Cardiac septum (tissue), 1 donor: ENCODE data around the gene STX10. TPM values are rescaled to one million over a fixed set of nuclear protein-coding genes. Genes with fewer than 3 reads are reported as not detected.
A peak's percentile ranks its signal among the peaks of the same experiment; 100 is the strongest.

ENCODE experiments used
- DNase-seq: peaks from one replicate; pipeline ENCODE4 v3.0.0-alpha.2; 2020; ENCODE audit warnings: low spot score
- intact Hi-C: fragments of 100-400 bp; cut with DNase I; formaldehyde crosslinking; loops from one replicate; pipeline ENCODE4 v1.14.0; 2022
- total RNA-seq: library from RNA; stranded (reverse); fragmentation: NEBNext Ultra II Directional; extraction: Animal tissue kit (Norgen Biotek cat#: 25700); gene quantifications from one replicate; pipeline ENCODE4 v1.2.1, GENCODE V29; 2021
- donor health status: DM: no; HTN: no; CAD: no.

Gene STX10
- total RNA-seq, 1 donor from 2014 or later, result 25.7 TPM

DNA sequence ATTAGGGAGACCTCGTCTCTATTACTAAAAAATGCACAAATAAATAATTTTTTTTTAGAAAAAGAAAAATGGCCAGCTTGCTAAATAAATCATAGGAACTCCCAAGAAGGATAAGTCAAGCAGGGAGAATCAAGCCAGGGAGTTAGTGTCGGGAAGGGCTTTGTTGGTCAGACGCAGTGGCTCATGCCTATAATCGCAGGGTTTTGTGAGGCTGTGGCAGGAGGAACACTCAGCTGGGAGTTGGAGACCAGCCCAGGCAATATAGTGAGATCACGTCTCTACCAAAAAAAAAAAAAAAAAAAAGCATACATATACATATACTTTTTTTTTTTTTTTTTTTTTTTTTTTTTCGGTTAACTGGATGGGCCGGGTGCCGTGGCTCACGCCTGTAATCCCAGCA, 23.1 kb downstream of the STX10 start:
- intact Hi-C loops, result no loop called here
- DNase-seq, result no peak

DNA sequence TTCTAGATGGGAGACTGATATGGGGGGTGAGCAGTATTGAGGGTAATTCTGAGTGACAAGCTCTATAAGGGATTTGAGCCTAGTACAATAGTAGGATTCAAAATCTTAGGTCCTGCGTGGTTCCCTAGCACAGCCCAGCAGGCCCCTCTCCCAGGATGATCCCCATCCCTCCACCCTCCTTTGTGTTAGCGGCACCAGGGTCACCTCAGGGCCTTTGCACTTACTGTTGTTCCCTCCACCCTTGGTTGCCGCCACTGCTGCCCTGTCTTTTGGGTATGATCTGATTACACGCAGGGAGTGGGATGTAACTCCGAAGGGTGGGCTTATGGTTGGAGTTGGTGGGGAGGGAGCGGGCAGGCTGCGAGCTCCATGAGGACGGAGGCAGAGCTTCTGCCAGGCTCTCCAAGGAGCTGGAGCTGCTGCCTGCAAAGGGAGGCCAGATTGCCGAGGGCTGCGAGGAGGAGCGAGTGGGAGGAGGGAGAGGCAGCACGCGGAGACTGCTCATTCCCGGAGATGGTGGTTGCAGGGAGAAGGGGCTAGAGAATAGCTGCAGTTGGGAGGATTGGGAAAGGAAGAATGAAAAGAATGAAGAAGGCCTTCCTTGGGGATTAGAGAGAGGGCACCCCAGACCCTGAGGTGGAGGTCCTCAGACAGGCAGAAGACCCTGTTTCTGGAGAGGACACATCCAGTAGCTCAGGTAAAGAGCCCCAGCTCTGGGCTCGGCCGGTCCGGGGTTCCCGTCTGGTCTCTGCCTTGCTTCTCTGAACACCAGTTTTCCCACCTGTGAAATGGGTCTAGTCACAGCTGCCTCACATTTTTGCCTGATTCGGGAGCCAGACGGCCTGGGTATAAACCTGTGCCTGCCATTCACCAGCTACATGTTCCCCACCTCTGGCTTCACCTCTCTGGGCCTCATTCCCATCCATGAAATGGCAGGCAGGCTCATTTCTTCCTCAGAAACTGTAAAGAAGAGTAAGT, 26.9 kb downstream of the STX10 start:
- intact Hi-C loops, result no loop called here
- no peak for DNase-seq

DNA sequence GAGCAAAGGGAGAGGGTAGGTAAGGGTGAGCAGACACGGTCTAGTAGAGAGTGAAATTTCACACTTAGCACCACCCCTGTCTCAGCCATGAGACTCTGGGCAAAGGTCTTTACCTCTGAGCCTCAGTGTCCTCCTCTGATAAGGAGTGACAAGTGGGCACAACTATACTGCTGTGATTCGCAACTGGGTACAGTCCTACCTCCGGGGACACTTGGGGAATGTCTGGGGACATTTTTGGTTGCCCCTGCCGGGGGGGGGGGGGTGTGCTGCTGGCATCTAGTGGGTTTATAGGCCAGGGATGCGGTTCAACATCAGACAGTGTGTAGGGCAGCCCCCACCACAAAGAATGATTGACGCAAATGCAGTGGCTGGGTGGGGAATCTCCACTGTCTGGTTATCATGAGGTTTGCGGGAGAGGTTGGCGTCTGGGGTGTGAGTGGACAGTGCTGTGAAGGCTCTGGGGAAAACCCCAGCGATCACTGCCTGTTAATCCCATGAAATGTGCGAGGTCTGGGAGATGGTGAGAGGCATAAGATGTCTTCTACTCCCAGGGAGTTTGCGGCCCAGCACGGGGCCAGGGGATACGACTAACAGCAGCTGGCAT, 27.8 kb downstream of the STX10 start:
- DNase-seq, result no peak
- intact Hi-C loops, result no loop called here

DNA sequence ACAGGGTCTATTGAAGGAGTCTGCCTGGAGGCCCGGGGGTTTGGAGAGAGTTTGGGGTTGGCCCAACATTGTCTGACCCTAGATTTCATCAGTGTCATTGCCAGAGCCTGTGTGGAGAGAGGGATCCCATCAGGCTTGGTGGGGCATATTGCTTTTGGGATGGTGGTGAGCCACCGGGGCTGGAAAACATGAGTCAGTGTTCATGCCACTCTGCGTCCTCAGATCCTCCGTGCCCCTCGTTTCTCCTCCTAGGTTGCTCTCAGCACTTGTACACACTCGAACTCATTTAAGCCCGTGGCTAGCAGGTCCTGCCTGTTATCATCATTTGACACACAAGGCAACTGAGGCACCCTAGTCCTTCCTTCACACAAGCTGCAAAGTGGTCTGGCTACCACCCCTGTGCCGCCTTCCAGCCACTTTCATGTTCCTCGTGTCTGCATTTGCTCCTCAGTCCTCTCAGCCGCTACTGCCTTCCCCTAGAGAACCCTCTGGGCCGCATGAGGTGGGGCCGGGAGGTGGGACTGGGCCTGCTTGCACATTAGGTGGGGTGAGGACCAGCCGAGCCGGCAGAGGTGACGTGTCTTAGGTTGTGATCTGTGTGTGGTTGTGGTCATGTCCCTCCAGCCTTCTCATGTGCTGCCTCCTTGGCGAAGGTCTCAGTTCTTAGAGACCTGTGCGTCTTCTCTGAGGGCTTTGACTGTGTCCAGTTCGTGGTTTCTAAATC, 28.5 kb downstream of the STX10 start:
- DNase-seq, result no peak
- intact Hi-C loops, result no loop called here

DNA sequence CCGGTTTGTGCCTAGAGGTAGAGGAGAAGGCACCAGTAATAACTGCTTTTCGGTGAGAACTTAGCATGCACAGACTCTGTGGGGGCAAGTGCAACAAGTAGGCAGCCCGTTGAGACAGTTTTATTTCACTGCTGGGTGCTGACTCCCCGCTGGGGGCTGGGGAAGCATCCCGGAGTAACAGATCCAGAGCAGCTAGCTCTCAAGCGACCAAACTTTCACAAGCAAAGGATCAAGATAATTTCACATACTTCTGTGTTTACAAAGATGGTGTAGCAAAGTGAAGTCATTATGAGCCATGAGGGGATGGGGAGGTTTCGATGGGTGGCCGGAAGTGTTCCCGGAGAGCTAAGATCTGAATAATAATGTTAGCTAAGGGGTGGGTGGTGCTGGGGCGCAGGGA, 29.4 kb downstream of the STX10 start:
- intact Hi-C loops, result no loop called here
- no peak for DNase-seq

- DNase-seq, result no peak
- intact Hi-C loops, result no loop called here
Observed at GRCh38 chr19:13120031-13120430, 30.1 kb downstream of the STX10 start.

DNA sequence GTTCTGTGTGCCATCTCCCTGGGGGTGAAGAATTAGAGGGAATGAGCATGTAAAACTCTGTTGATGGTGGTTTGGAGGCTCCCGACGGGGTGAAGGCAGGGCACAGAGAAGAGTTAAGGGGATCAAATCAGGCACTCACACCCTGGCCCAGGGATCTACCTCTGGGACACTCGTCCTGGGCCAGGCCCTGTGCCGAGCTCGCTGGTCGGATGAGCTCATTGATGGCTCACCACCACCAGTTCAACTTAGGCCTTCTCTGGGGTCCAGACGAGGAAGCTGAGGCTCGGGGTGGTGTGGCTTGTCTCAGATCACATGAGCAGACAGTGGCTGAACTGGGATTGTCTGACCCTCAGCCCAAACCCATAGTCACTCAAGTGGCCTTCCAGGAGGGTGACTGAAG, 30.5 kb downstream of the STX10 start:
- DNase-seq, result no peak
- intact Hi-C loops, result no loop called here

DNA sequence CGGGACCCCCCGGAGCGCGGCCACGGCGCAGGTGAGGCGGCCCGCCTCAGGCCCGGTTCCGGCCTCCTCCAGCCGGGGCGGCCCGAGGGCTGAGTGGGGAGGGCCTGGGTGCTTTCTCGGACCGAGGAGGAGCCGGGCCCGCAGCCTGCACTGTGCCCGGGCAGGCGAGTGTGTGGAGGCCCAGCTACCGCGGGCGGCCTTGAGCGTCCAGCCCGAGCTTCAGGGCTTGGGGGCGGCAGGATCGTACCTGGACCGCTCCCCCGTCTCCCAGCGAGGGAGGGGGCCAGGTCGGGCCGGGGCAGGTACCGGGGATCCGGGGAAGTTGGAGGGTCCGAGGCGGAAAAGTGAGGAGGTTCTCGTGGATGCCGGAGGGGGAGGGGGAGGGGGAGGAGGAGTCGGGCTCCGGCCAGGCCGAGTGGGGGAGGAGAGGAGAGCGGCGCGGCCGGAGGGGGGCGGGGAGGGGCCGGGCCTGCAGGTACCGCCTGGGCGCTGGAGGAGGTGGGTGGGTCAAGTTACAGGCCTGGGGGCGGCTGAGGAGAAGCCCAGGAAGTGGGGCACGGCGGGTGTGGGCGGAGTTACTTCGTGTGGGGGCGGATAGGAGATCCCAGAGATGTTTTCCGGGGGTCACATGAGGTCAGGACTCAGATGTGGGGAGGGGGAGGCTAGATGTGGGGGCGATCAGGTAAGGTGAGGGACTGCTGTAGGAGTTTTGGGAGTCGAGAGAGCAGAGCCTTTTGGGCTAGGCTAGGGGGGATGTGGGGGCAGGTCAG, 31.6 kb downstream of the STX10 start:
- intact Hi-C loops, result no loop called here
- no peak for DNase-seq

DNA sequence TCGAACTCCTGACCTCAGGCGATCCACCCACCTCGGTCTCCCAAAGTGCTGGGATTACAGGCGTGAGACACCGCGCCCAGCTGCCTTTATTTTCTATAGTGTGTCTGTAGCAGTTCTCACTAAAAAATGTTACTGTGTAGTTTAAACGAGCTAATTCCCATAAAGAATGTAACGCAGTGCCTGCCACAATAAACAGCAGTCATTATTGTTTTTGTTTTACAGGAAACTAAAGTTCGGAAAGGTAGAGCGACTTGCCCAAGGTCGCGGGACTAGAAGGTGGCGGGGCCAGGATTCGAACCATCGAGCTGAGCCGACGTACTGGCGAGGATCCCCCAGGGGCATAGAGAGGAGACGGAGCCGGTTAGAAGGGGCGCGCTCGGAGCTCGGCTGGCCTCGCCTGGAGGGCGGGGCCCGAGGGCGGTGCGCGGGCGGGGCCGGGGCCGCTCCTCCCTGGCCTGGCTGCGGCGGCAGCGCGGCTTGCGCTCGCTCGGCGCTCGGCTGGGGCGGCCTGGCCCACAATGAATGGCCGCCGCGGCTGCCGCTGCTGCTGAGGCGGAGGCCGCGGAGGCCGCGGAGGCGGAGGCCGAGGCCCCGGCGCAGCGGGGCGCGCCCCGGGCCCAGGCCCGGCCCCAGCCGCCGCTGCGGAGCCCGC, 32.3 kb downstream of the STX10 start, which contains the start of gene NACC1:
NACC1 (plus strand) TSS at position 493 of the 652 bp plus-strand sequence. CDS start 16,944 bp downstream, outside the sequence.
- intact Hi-C loops, result loop anchor here (2.0 kb wide), 2 partner anchors 15 to 33 kb away; partner anchors contain the start of genes IER2, LYL1 and STX10
- peak; percentile 96 for DNase-seq

GRCh38 chr19:13117176-13117771, 32.9 kb downstream of the STX10 start:
- intact Hi-C loops, result loop anchor here (2.0 kb wide), 2 partner anchors 14 to 34 kb away; partner anchors contain the start of genes IER2, LYL1 and STX10
- no peak for DNase-seq

- DNase-seq, result peak; percentile 96
- intact Hi-C loops, result loop anchor here (2.0 kb wide), 2 partner anchors 14 to 34 kb away; partner anchors contain the start of genes IER2, LYL1 and STX10
Observed at GRCh38 chr19:13116282-13117175, 33.6 kb downstream of the STX10 start, which contains the start of gene TRMT1. Gene TRMT1 (minus strand): TSS chr19:13116740. CDS start chr19:13116399, 341 bp downstream.

DNA sequence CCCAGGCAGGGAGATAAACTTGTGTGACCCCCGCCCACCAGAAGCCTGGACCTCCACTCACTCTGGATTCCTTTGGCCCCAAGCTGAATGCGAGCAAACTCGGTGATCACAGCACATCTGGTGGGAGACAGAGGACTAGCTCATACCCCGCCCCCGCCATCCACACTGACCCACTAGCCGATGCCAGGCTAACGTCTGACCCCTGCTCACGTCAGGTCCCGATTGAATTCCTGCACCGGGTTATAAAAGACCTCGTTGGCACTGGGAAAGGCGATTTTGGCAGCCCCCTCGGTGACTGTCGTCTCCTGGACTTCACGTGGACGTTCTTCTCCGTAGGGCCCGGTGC, 34.3 kb downstream of the STX10 start:
- intact Hi-C loops, result loop anchor here (2.0 kb wide), 2 partner anchors 13 to 35 kb away; partner anchors contain the start of genes IER2, LYL1 and STX10
- no peak for DNase-seq

- intact Hi-C loops, result no loop called here
Observed at GRCh38 chr19:13112555-13112954, 37.6 kb downstream of the STX10 start.

GRCh38 chr19:13110099-13110610, 40.0 kb downstream of the STX10 start:
- intact Hi-C loops, result no loop called here
- DNase-seq, result no peak

More at GRCh38 chr19:13112555-13112954, 37.6 kb downstream of the STX10 start:
- no peak for DNase-seq

GRCh38 chr19:13109361-13110098, 40.6 kb downstream of the STX10 start:
- no peak for DNase-seq
- intact Hi-C loops, result no loop called here
